WTC11 (cell line): ENCODE measurements around the gene ARSB. TPM values are rescaled to one million over a fixed set of nuclear protein-coding genes. Genes with fewer than 3 reads are reported as not detected.
"Not testable (repeated sequence)": the region's sequence is repeated elsewhere in the genome, so short reads cannot be mapped to it uniquely, and the experiment has no call there.

Source experiments
- ATAC-seq: fragments of 200-7000 bp; cut with Tn5 transposase; 2 replicates; pipeline ENCODE4 v1.10.0; 2021; ENCODE audit warnings: mild to moderate bottlenecking, moderate library complexity
- CTCF ChIA-PET: fragments of 300-600 bp; sonication (Branson Sonifier 250); formaldehyde crosslinking; loops from one replicate; lab custom pipeline; 2021; ENCODE audit warnings: antibody characterized with exemption; lab: Charles Lee
- POLR2A ChIA-PET: fragments of 350-600 bp; sonication (Branson Sonifier 250); formaldehyde crosslinking; loops from one replicate; lab custom pipeline; 2021; ENCODE audit warnings: antibody characterized with exemption; lab: Charles Lee
- DNase-seq: peaks from one replicate; pipeline ENCODE4 v3.0.0; 2021; ENCODE audit warnings: low spot score
- H3K27ac Mint-ChIP-seq: 2 replicates; pipeline ENCODE4 v1.8.0; 2021; ENCODE audit warnings: mixed read lengths
- H3K27me3 Mint-ChIP-seq: 2 replicates; pipeline ENCODE4 v1.8.0; 2021; ENCODE audit warnings: low read depth, mild to moderate bottlenecking, moderate library complexity, mixed read lengths
- H3K36me3 Mint-ChIP-seq: 2 replicates; pipeline ENCODE4 v1.8.0; 2021; ENCODE audit warnings: mixed read lengths
- H3K4me1 Mint-ChIP-seq: 2 replicates; pipeline ENCODE4 v1.8.0; 2022; ENCODE audit warnings: mixed read lengths
- H3K4me3 Mint-ChIP-seq: 2 replicates; pipeline ENCODE4 v1.8.0; 2021; ENCODE audit warnings: mild to moderate bottlenecking, moderate library complexity, mixed read lengths
- H3K9me3 Mint-ChIP-seq: 2 replicates; pipeline ENCODE4 v1.8.0; 2021; ENCODE audit warnings: mixed read lengths
- AR ChIP-seq: fragments of 250-450 bp; sonication (Bioruptor Pico); IDR thresholded peaks from 2 replicates; pipeline ENCODE4 v1.9.0; 2021; ENCODE audit warnings: mild to moderate bottlenecking
- CBFB ChIP-seq: sonication (generic); formaldehyde crosslinking; IDR thresholded peaks from 2 replicates; pipeline ENCODE4 v1.8.1; 2022; ENCODE audit warnings: mild to moderate bottlenecking, low read depth, missing genetic modification reagents
- CREB1 ChIP-seq: sonication (generic); formaldehyde crosslinking; IDR thresholded peaks from 2 replicates; pipeline ENCODE4 v1.8.0; 2023; ENCODE audit warnings: mild to moderate bottlenecking, missing genetic modification reagents
- CREM ChIP-seq: sonication (generic); formaldehyde crosslinking; IDR thresholded peaks from 2 replicates; pipeline ENCODE4 v1.8.1; 2022; ENCODE audit warnings: mild to moderate bottlenecking, missing genetic modification reagents, moderate library complexity
- E2F1 ChIP-seq: sonication (generic); formaldehyde crosslinking; IDR thresholded peaks from 2 replicates; pipeline ENCODE4 v1.8.0; 2022; ENCODE audit warnings: mild to moderate bottlenecking, missing genetic modification reagents
- ELF4 ChIP-seq: sonication (generic); formaldehyde crosslinking; IDR thresholded peaks from 2 replicates; pipeline ENCODE4 v1.8.1; 2022; ENCODE audit warnings: low read depth, mild to moderate bottlenecking, moderate library complexity, missing genetic modification reagents
- ERG ChIP-seq: fragments of 250-450 bp; sonication (Bioruptor Pico); IDR thresholded peaks from 2 replicates; pipeline ENCODE4 v1.8.0; 2021; ENCODE audit warnings: mild to moderate bottlenecking
- FOXP4 ChIP-seq: sonication (generic); formaldehyde crosslinking; IDR thresholded peaks from 2 replicates; pipeline ENCODE4 v1.8.0; 2022; ENCODE audit warnings: mild to moderate bottlenecking, missing genetic modification reagents
- GRHL2 ChIP-seq: fragments of 250-450 bp; sonication (Bioruptor Pico); IDR thresholded peaks from 2 replicates; pipeline ENCODE4 v1.8.0; 2022; ENCODE audit warnings: mild to moderate bottlenecking, moderate library complexity; ENCODE audit not compliant: insufficient replicate concordance, severe bottlenecking
- GTF2I ChIP-seq: fragments of 250-450 bp; sonication (Bioruptor Pico); conservative IDR thresholded peaks from 2 replicates; pipeline ENCODE4 v1.4.0; 2021; ENCODE audit warnings: mild to moderate bottlenecking
- HMGXB4 ChIP-seq: sonication (generic); formaldehyde crosslinking; IDR thresholded peaks from 2 replicates; pipeline ENCODE4 v1.8.1; 2023; ENCODE audit warnings: mild to moderate bottlenecking, moderate library complexity, missing genetic modification reagents
- IRF2 ChIP-seq: sonication (generic); formaldehyde crosslinking; IDR thresholded peaks from 2 replicates; pipeline ENCODE4 v1.8.0; 2022; ENCODE audit warnings: low read depth, missing genetic modification reagents, borderline replicate concordance
- JUN ChIP-seq: sonication (generic); formaldehyde crosslinking; IDR thresholded peaks from 2 replicates; pipeline ENCODE4 v1.8.0; 2023; ENCODE audit warnings: mild to moderate bottlenecking, missing genetic modification reagents
- MAX ChIP-seq: sonication (generic); formaldehyde crosslinking; IDR thresholded peaks from 2 replicates; pipeline ENCODE4 v1.8.0; 2022; ENCODE audit warnings: mild to moderate bottlenecking, missing genetic modification reagents
- NFATC4 ChIP-seq: fragments of 250-450 bp; sonication (Bioruptor Pico); IDR thresholded peaks from 2 replicates; pipeline ENCODE4 v1.9.0; 2021; ENCODE audit warnings: mild to moderate bottlenecking
- NFE2L1 ChIP-seq: sonication (generic); formaldehyde crosslinking; IDR thresholded peaks from 2 replicates; pipeline ENCODE4 v1.8.1; 2023; ENCODE audit warnings: missing genetic modification reagents
- NR1H2 ChIP-seq: sonication (generic); formaldehyde crosslinking; IDR thresholded peaks from 2 replicates; pipeline ENCODE4 v1.9.0; 2021; ENCODE audit warnings: mild to moderate bottlenecking, moderate library complexity, missing genetic modification reagents
- NR2C2 ChIP-seq: sonication (generic); formaldehyde crosslinking; IDR thresholded peaks from 2 replicates; pipeline ENCODE4 v1.8.0; 2022; ENCODE audit warnings: mild to moderate bottlenecking, missing genetic modification reagents
- PRRX2 ChIP-seq: fragments of 250-450 bp; sonication (Bioruptor Pico); IDR thresholded peaks from 2 replicates; pipeline ENCODE4 v1.8.0; 2021; ENCODE audit warnings: mild to moderate bottlenecking
- RORB ChIP-seq: fragments of 250-450 bp; sonication (Bioruptor Pico); IDR thresholded peaks from 2 replicates; pipeline ENCODE4 v1.9.0; 2021; ENCODE audit warnings: mild to moderate bottlenecking
- ZNF121 ChIP-seq: sonication (generic); formaldehyde crosslinking; IDR thresholded peaks from 2 replicates; pipeline ENCODE4 v1.8.0; 2023; ENCODE audit warnings: missing genetic modification reagents
- ZSCAN18 ChIP-seq: fragments of 250-450 bp; sonication (Bioruptor Pico); IDR thresholded peaks from 2 replicates; pipeline ENCODE4 v2.1.2; 2022; ENCODE audit warnings: mild to moderate bottlenecking, moderate library complexity
- total RNA-seq: library from RNA; stranded (reverse); gene quantifications from 3 replicates; pipeline ENCODE4 v1.2.3, GENCODE V29; 2021

Gene ARSB
- total RNA-seq, 1 experiment from 2014 or later, result 9.7 TPM

- TF ChIP-seq HMGXB4 (CRISPR knock-in tag) (no peak), RORB (CRISPR knock-in tag) (no peak), ERG (no peak)
Measured at GRCh38 chr5:78879516-78879915, 105.6 kb downstream of the ARSB start (continued).

GRCh38 chr5:78866076-78866475 lies 119.0 kb downstream of the ARSB start:
- DNase-seq, CTCF ChIA-PET, ATAC-seq, POLR2A ChIA-PET, H3K27me3 Mint-ChIP-seq, H3K27ac Mint-ChIP-seq: not testable (repeated sequence)
- Mint-ChIP-seq H3K4me1 (peaks cover 13% of the 10 kb centered on the region), H3K4me3 (peak overlapping the region; percentile 56; the same call in 1 of the 2 replicates), H3K36me3 (peaks cover 28% of the 10 kb centered on the region), H3K9me3 (peaks cover 36% of the 10 kb centered on the region)

GRCh38 chr5:78858364-78858763 lies 126.7 kb downstream of the ARSB start:
- ATAC-seq, result no peak
- peaks cover 39% of the 10 kb centered on the region for H3K9me3 Mint-ChIP-seq
- no peak overlapping the region for H3K4me3 Mint-ChIP-seq
- no peak for DNase-seq
- H3K27ac Mint-ChIP-seq, result no peak overlapping the region
- H3K4me1 Mint-ChIP-seq, result no peaks in the 10 kb centered on the region
- peaks cover 25% of the 10 kb centered on the region for H3K36me3 Mint-ChIP-seq
- CTCF ChIA-PET, result no interaction called here
- H3K27me3 Mint-ChIP-seq, result peaks cover 7% of the 10 kb centered on the region
- POLR2A ChIA-PET, result no interaction called here
- TF ChIP-seq FOXP4 (no peak), NFATC4 (no peak), PRRX2 (no peak), AR (CRISPR knock-in tag) (no peak), ZNF121 (no peak), NR2C2 (CRISPR knock-in tag) (no peak), CREB1 (CRISPR knock-in tag) (no peak), GRHL2 (CRISPR knock-in tag) (no peak), NR1H2 (no peak), NFE2L1 (no peak), JUN (CRISPR knock-in tag) (no peak), GTF2I (CRISPR knock-in tag) (no peak), CREM (no peak), CBFB (CRISPR knock-in tag) (no peak), ELF4 (CRISPR knock-in tag) (no peak), MAX (CRISPR knock-in tag) (no peak), IRF2 (CRISPR knock-in tag) (no peak), ZSCAN18 (CRISPR knock-in tag) (no peak), E2F1 (no peak)
